Activated CD4-positive, alpha-beta memory T cell treated with anti-CD3 and anti-CD28 coated beads for 36 hours (primary cell): ENCODE data around the gene SLC28A3. TPM values are rescaled to one million over a fixed set of nuclear protein-coding genes. Genes with fewer than 3 reads are reported as not detected.
"Not testable (repeated sequence)": the region's sequence is repeated elsewhere in the genome, so short reads cannot be mapped to it uniquely, and the experiment has no call there.

Experiments used
- CTCF ChIA-PET: fragments of 350-600 bp; sonication (Branson Sonifier 250); formaldehyde crosslinking; loops from one replicate; lab custom pipeline; 2021; ENCODE audit warnings: antibody characterized with exemption, inconsistent platforms; lab: Charles Lee
- POLR2A ChIA-PET: fragments of 350-600 bp; sonication (Branson Sonifier 250); formaldehyde crosslinking; loops from one replicate; lab custom pipeline; 2021; ENCODE audit warnings: antibody characterized with exemption; lab: Charles Lee
- DNase-seq: peaks from one replicate; pipeline ENCODE4 v3.0.0-alpha.2; 2020
- H3K27ac Mint-ChIP-seq: one replicate; pipeline ENCODE4 v1.8.0; 2021; ENCODE audit warnings: mixed read lengths
- H3K27me3 Mint-ChIP-seq: one replicate; pipeline ENCODE4 v1.8.0; 2021; ENCODE audit warnings: mixed read lengths
- H3K36me3 Mint-ChIP-seq: one replicate; pipeline ENCODE4 v1.8.0; 2021; ENCODE audit warnings: mixed read lengths
- H3K4me1 Mint-ChIP-seq: one replicate; pipeline ENCODE4 v1.8.0; 2021; ENCODE audit warnings: low read depth, mixed read lengths
- H3K4me3 Mint-ChIP-seq: one replicate; pipeline ENCODE4 v1.8.0; 2021; ENCODE audit warnings: mild to moderate bottlenecking, mixed read lengths
- H3K9me3 Mint-ChIP-seq: one replicate; pipeline ENCODE4 v1.8.0; 2021; ENCODE audit warnings: mixed read lengths
- intact Hi-C: fragments of 100-400 bp; cut with micrococcal nuclease; formaldehyde crosslinking; loops from one replicate; pipeline ENCODE4 v1.15.1; 2023
- total RNA-seq, 2 experiments: library from RNA; stranded (reverse); gene quantifications; one replicate each; pipeline ENCODE4 v1.2.3, GENCODE V29; 2021

SLC28A3 gene
- total RNA-seq, 2 experiments from 2014 or later: 0.90 to 0.99 TPM

GRCh38 chr9:84371737-84372136 lies 31.2 kb upstream of the SLC28A3 start:
- Mint-ChIP-seq H3K4me3 (no peak overlapping the region), H3K27me3 (peaks cover 13% of the 10 kb centered on the region), H3K27ac (no peak overlapping the region), H3K36me3 (no peaks in the 10 kb centered on the region), H3K4me1 (no peaks in the 10 kb centered on the region), H3K9me3 (no peaks in the 10 kb centered on the region)
- ChIA-PET POLR2A (no interaction called here), CTCF (no interaction called here)
- intact Hi-C loops: no loop called here
- DNase-seq: no peak

GRCh38 chr9:84368601-84369000 lies 28.0 kb upstream of the SLC28A3 start:
- ChIA-PET POLR2A (no interaction called here), CTCF (no interaction called here)
- no peak for DNase-seq
- Mint-ChIP-seq H3K4me3 (no peak overlapping the region), H3K4me1 (no peaks in the 10 kb centered on the region), H3K36me3 (no peaks in the 10 kb centered on the region), H3K9me3 (peaks cover 10% of the 10 kb centered on the region), H3K27ac (no peak overlapping the region), H3K27me3 (peaks cover 15% of the 10 kb centered on the region)
- intact Hi-C loops: no loop called here

- intact Hi-C loops, CTCF ChIA-PET, H3K36me3 Mint-ChIP-seq, POLR2A ChIA-PET, H3K27ac Mint-ChIP-seq, H3K4me1 Mint-ChIP-seq, H3K9me3 Mint-ChIP-seq, H3K4me3 Mint-ChIP-seq, DNase-seq: not testable (repeated sequence)
- H3K27me3 Mint-ChIP-seq: peaks cover 15% of the 10 kb centered on the region
These were observed 27.2 kb upstream of the SLC28A3 start for GRCh38 chr9:84367726-84368125.

- H3K4me3 Mint-ChIP-seq: no peak overlapping the region
- H3K9me3 Mint-ChIP-seq: peaks cover 10% of the 10 kb centered on the region
- DNase-seq: no peak
- peaks cover 13% of the 10 kb centered on the region for H3K27me3 Mint-ChIP-seq
- ChIA-PET CTCF (interaction anchor here (1.0 kb wide), 1 partner anchor 31 kb away, joined by 3 read pairs; no protein-coding TSS in a partner anchor), POLR2A (no interaction called here)
- intact Hi-C loops: no loop called here
- no peaks in the 10 kb centered on the region for H3K36me3 Mint-ChIP-seq
- no peaks in the 10 kb centered on the region for H3K4me1 Mint-ChIP-seq
- H3K27ac Mint-ChIP-seq: no peak overlapping the region
These were observed 26.1 kb upstream of the SLC28A3 start for GRCh38 chr9:84366683-84367082.

GRCh38 chr9:84364894-84365490 lies 24.4 kb upstream of the SLC28A3 start:
- peaks cover 11% of the 10 kb centered on the region for H3K27me3 Mint-ChIP-seq
- POLR2A ChIA-PET, H3K27ac Mint-ChIP-seq, H3K4me3 Mint-ChIP-seq, H3K36me3 Mint-ChIP-seq, H3K4me1 Mint-ChIP-seq, CTCF ChIA-PET, H3K9me3 Mint-ChIP-seq, DNase-seq, intact Hi-C loops: not testable (repeated sequence)

GRCh38 chr9:84361645-84362044 lies 21.1 kb upstream of the SLC28A3 start:
- CTCF ChIA-PET: interaction anchor here (1.6 kb wide), 1 partner anchor 35 kb away, joined by 3 read pairs; no protein-coding TSS in a partner anchor
- Mint-ChIP-seq H3K4me3 (no peak overlapping the region), H3K36me3 (no peaks in the 10 kb centered on the region), H3K27ac (no peak overlapping the region), H3K4me1 (no peaks in the 10 kb centered on the region), H3K9me3 (peaks cover 10% of the 10 kb centered on the region), H3K27me3 (peaks cover 11% of the 10 kb centered on the region)
- POLR2A ChIA-PET: no interaction called here
- no peak for DNase-seq
- intact Hi-C loops: no loop called here

- H3K27ac Mint-ChIP-seq: no peak overlapping the region
- ChIA-PET POLR2A (no interaction called here), CTCF (no interaction called here)
- H3K36me3 Mint-ChIP-seq: no peaks in the 10 kb centered on the region
- H3K4me1 Mint-ChIP-seq: no peaks in the 10 kb centered on the region
- intact Hi-C loops: no loop called here
- H3K9me3 Mint-ChIP-seq: no peaks in the 10 kb centered on the region
- H3K4me3 Mint-ChIP-seq: no peak overlapping the region
- DNase-seq: no peak
- no peaks in the 10 kb centered on the region for H3K27me3 Mint-ChIP-seq
These were observed 16.7 kb upstream of the SLC28A3 start for GRCh38 chr9:84357275-84357674.

GRCh38 chr9:84354035-84354434 lies 13.5 kb upstream of the SLC28A3 start:
- CTCF ChIA-PET: no interaction called here
- no peak overlapping the region for H3K27ac Mint-ChIP-seq
- POLR2A ChIA-PET: no interaction called here
- no peaks in the 10 kb centered on the region for H3K9me3 Mint-ChIP-seq
- intact Hi-C loops: no loop called here
- no peaks in the 10 kb centered on the region for H3K4me1 Mint-ChIP-seq
- H3K27me3 Mint-ChIP-seq: no peaks in the 10 kb centered on the region
- DNase-seq: no peak
- H3K4me3 Mint-ChIP-seq: no peak overlapping the region
- no peaks in the 10 kb centered on the region for H3K36me3 Mint-ChIP-seq

GRCh38 chr9:84349671-84350070 lies 9.1 kb upstream of the SLC28A3 start:
- H3K4me1 Mint-ChIP-seq: no peaks in the 10 kb centered on the region
- no peak for DNase-seq
- peaks cover 2% of the 10 kb centered on the region for H3K27me3 Mint-ChIP-seq
- no peaks in the 10 kb centered on the region for H3K9me3 Mint-ChIP-seq
- intact Hi-C loops: no loop called here
- no peak overlapping the region for H3K27ac Mint-ChIP-seq
- H3K4me3 Mint-ChIP-seq: no peak overlapping the region
- ChIA-PET CTCF (no interaction called here), POLR2A (no interaction called here)
- no peaks in the 10 kb centered on the region for H3K36me3 Mint-ChIP-seq

GRCh38 chr9:84343111-84343521 lies 2.6 kb upstream of the SLC28A3 start:
- Mint-ChIP-seq H3K27me3 (peaks cover 2% of the 10 kb centered on the region), H3K36me3 (no peaks in the 10 kb centered on the region), H3K9me3 (no peaks in the 10 kb centered on the region), H3K27ac (no peak overlapping the region), H3K4me1 (no peaks in the 10 kb centered on the region), H3K4me3 (no peak overlapping the region)
- ChIA-PET CTCF (no interaction called here), POLR2A (no interaction called here)
- intact Hi-C loops: no loop called here
- DNase-seq: no peak

GRCh38 chr9:84339962-84340361 lies 596 bp downstream of the SLC28A3 start:
- ChIA-PET CTCF (no interaction called here), POLR2A (no interaction called here)

GRCh38 chr9:84339503-84339902 lies 1.1 kb downstream of the SLC28A3 start:
- Mint-ChIP-seq H3K4me3 (no peak overlapping the region), H3K9me3 (no peaks in the 10 kb centered on the region), H3K27me3 (no peaks in the 10 kb centered on the region), H3K36me3 (no peaks in the 10 kb centered on the region), H3K27ac (no peak overlapping the region), H3K4me1 (no peaks in the 10 kb centered on the region)
- ChIA-PET POLR2A (no interaction called here), CTCF (no interaction called here)
- DNase-seq: no peak
- intact Hi-C loops: no loop called here

More at GRCh38 chr9:84339962-84340361, 596 bp downstream of the SLC28A3 start:
- Mint-ChIP-seq H3K4me1 (no peaks in the 10 kb centered on the region), H3K27ac (no peak overlapping the region), H3K9me3 (no peaks in the 10 kb centered on the region), H3K4me3 (no peak overlapping the region), H3K36me3 (no peaks in the 10 kb centered on the region), H3K27me3 (peaks cover 1% of the 10 kb centered on the region)
- no peak for DNase-seq
- intact Hi-C loops: no loop called here

GRCh38 chr9:84338792-84339191 lies 1.8 kb downstream of the SLC28A3 start:
- CTCF ChIA-PET: no interaction called here
- no peak for DNase-seq
- H3K4me3 Mint-ChIP-seq: no peak overlapping the region

More at GRCh38 chr9:84338792-84339191, 1.8 kb downstream of the SLC28A3 start:
- Mint-ChIP-seq H3K9me3 (no peaks in the 10 kb centered on the region), H3K4me1 (no peaks in the 10 kb centered on the region), H3K36me3 (no peaks in the 10 kb centered on the region), H3K27me3 (no peaks in the 10 kb centered on the region), H3K27ac (no peak overlapping the region)
- POLR2A ChIA-PET: no interaction called here
- intact Hi-C loops: no loop called here
